A549 (cell line): ENCODE results near the gene DYRK2.

Experiments used
- CTCF ChIP-seq: fragments of >200 bp; sonication (Bioruptor Twin); formaldehyde crosslinking; IDR thresholded peaks from 3 replicates; pipeline ENCODE4 v1.5.1; 2016
- EP300 ChIP-seq, 2 experiments: fragments of >200 bp; sonication (Bioruptor Twin); formaldehyde crosslinking; IDR thresholded peaks; 2 replicates in 1 of 2; 3 replicates in 1 of 2; pipeline ENCODE4 v1.6.1; 2016 to 2017
- POLR2AphosphoS2 ChIP-seq: conservative IDR thresholded peaks from 2 replicates; pipeline ENCODE4 v1.6.1; 2012; ENCODE audit warnings: low read length, improper control_type of control experiment, inconsistent platforms
- ZFP36 ChIP-seq: fragments of 450-650 bp; IDR thresholded peaks from 2 replicates; pipeline ENCODE4 v1.6.1; 2014; ENCODE audit warnings: borderline replicate concordance; ENCODE audit not compliant: partially characterized antibody

DNA sequence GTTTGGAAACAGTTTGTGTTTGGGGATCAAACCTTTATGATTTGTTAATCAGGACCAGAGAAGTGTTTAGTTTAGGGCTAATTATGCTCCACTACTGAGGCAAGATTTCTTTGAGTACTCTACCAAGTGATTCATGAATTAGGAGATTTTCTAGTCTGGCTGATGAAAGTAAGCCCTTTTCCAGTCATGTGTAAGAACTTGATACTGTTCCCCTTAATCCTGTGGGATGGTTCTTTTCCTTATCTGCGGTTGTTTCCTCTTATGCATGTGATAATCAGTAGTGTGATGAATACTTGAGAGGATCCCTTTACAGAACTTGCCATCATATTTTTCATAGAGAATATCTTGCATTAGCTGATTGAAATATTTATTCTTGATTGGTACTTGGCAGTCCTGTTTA, 42.1 kb downstream of the DYRK2 start:
- TF ChIP-seq CTCF: no peak
- TF ChIP-seq EP300 (IDR thresholded peaks at IDR 0.05): no peak
- no peak for TF ChIP-seq POLR2AphosphoS2
- TF ChIP-seq ZFP36: no peak
